ENCODE data around the gene FOXO1. TPM values are rescaled to one million over a fixed set of nuclear protein-coding genes. Genes with fewer than 3 reads are reported as not detected.

The FOXO1 gene
- total RNA-seq, 2 donors from 2014 or later, result 15.7 to 26.4 TPM

GRCh38 chr13:40605573-40605972 lies 60.9 kb downstream of the FOXO1 start:
- no peak overlapping the region for H3K9ac ChIP-seq (ENCODE audit: low read depth in 2 of 2, low read length in 2 of 2)
- H3K27ac ChIP-seq, result no peak overlapping the region
- no peak for DNase-seq
- no peaks in the 10 kb centered on the region for H3K36me3 ChIP-seq
- H3K27me3 ChIP-seq, result no peaks in the 10 kb centered on the region
- intact Hi-C loops (cut with DNase I), result no loop called here
- TF ChIP-seq, protein P1, sequence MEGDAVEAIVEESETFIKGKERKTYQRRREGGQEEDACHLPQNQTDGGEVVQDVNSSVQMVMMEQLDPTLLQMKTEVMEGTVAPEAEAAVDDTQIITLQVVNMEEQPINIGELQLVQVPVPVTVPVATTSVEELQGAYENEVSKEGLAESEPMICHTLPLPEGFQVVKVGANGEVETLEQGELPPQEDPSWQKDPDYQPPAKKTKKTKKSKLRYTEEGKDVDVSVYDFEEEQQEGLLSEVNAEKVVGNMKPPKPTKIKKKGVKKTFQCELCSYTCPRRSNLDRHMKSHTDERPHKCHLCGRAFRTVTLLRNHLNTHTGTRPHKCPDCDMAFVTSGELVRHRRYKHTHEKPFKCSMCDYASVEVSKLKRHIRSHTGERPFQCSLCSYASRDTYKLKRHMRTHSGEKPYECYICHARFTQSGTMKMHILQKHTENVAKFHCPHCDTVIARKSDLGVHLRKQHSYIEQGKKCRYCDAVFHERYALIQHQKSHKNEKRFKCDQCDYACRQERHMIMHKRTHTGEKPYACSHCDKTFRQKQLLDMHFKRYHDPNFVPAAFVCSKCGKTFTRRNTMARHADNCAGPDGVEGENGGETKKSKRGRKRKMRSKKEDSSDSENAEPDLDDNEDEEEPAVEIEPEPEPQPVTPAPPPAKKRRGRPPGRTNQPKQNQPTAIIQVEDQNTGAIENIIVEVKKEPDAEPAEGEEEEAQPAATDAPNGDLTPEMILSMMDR (IDR thresholded peaks at IDR 0.05), result no peak
- no peak overlapping the region for H3K4me3 ChIP-seq
- no peaks in the 10 kb centered on the region for H3K9me3 ChIP-seq
- H3K4me1 ChIP-seq, result peaks cover 4% of the 10 kb centered on the region

GRCh38 chr13:40604135-40604534 lies 62.3 kb downstream of the FOXO1 start:
- no peak overlapping the region for H3K4me3 ChIP-seq
- H3K9ac ChIP-seq (ENCODE audit: low read depth in 2 of 2, low read length in 2 of 2), result no peak overlapping the region
- TF ChIP-seq, protein P1 (IDR thresholded peaks at IDR 0.05), result no peak
- no peak overlapping the region for H3K27ac ChIP-seq
- intact Hi-C loops (cut with DNase I), result no loop called here
- no peaks in the 10 kb centered on the region for H3K9me3 ChIP-seq
- H3K27me3 ChIP-seq, result no peaks in the 10 kb centered on the region
- no peaks in the 10 kb centered on the region for H3K4me1 ChIP-seq
- no peaks in the 10 kb centered on the region for H3K36me3 ChIP-seq
- DNase-seq, result no peak

DNA sequence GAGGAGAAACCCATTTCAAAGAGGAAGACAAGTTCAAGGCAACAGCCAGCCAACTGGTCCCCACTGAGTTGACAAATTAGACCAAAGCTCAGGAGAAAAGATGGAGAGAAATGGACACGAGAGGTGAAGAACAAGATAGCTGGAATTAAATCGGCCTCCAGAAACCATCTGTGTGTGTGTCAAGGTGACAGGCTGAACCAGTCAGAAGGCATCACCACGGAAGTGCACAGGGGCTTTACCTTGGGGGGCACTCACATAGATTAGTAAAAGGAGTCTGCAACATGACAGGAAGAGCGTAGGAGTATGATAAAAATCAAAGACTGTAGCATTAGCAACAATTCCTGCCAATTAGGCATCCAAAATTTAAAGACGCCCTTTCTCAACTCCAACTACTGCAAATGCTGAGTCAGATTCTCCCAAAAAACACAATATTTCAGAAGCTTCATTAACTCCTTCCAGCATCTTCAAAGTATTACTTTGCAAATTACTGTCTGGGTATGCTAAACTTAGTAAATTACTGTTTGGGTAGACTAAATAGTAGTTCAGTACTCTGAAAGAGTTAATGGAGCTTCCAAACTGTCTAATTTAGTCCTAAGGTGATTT lies 66.2 kb downstream of the FOXO1 start:
- H3K36me3 ChIP-seq, result no peaks in the 10 kb centered on the region
- no peak overlapping the region for H3K4me3 ChIP-seq
- H3K4me1 ChIP-seq, result no peaks in the 10 kb centered on the region
- TF ChIP-seq, protein P1 (IDR thresholded peaks at IDR 0.05), result no peak
- H3K9ac ChIP-seq (ENCODE audit: low read depth in 2 of 2, low read length in 2 of 2), result no peak overlapping the region
- H3K27ac ChIP-seq, result no peak overlapping the region
- no peaks in the 10 kb centered on the region for H3K9me3 ChIP-seq
- no peak for DNase-seq
- intact Hi-C loops (cut with DNase I), result no loop called here
- H3K27me3 ChIP-seq, result no peaks in the 10 kb centered on the region

GRCh38 chr13:40599747-40600146 lies 66.7 kb downstream of the FOXO1 start:
- DNase-seq, result no peak
- no peaks in the 10 kb centered on the region for H3K9me3 ChIP-seq
- no peaks in the 10 kb centered on the region for H3K27me3 ChIP-seq
- no peaks in the 10 kb centered on the region for H3K4me1 ChIP-seq
- H3K27ac ChIP-seq, result no peak overlapping the region
- TF ChIP-seq, protein P1 (IDR thresholded peaks at IDR 0.05), result no peak
- intact Hi-C loops (cut with DNase I), result no loop called here
- no peaks in the 10 kb centered on the region for H3K36me3 ChIP-seq
- no peak overlapping the region for H3K9ac ChIP-seq (ENCODE audit: low read depth in 2 of 2, low read length in 2 of 2)
- no peak overlapping the region for H3K4me3 ChIP-seq

- no peak overlapping the region for H3K27ac ChIP-seq
- no peak for DNase-seq
- no peaks in the 10 kb centered on the region for H3K36me3 ChIP-seq
- no peaks in the 10 kb centered on the region for H3K9me3 ChIP-seq
- H3K9ac ChIP-seq (ENCODE audit: low read depth in 2 of 2, low read length in 2 of 2), result no peak overlapping the region
- H3K4me3 ChIP-seq, result no peak overlapping the region
- H3K4me1 ChIP-seq, result no peaks in the 10 kb centered on the region
- TF ChIP-seq, protein P1 (IDR thresholded peaks at IDR 0.05), result no peak
- no peaks in the 10 kb centered on the region for H3K27me3 ChIP-seq
- intact Hi-C loops (cut with DNase I), result no loop called here
Measured at GRCh38 chr13:40599124-40599523, 67.3 kb downstream of the FOXO1 start.
